Measurements from ENCODE around the gene ADGRV1.

ADGRV1 gene

GRCh38 chr5:90930756-90931431 lies 372.3 kb downstream of the ADGRV1 start:
- DNase-seq (ENCODE audit: low spot score), result no peak
- TF ChIP-seq CTCF (IDR thresholded peaks at IDR 0.05; ENCODE audit: borderline replicate concordance, control extremely low read depth, extremely low read depth, insufficient read depth, missing control alignments), result no peak
- in situ Hi-C loops (cut with MboI; ENCODE audit: low sequenced_read_pairs, unreplicated experiment), result loop anchor here (10.0 to 25.0 kb wide), 2 partner anchors 156 to 464 kb away; no protein-coding TSS in a partner anchor

GRCh38 chr5:90932052-90932699 lies 373.6 kb downstream of the ADGRV1 start:
- peak; percentile 71 for TF ChIP-seq CTCF (IDR thresholded peaks at IDR 0.05; ENCODE audit: borderline replicate concordance, control extremely low read depth, extremely low read depth, insufficient read depth, missing control alignments)
- peak; percentile 64 for DNase-seq (ENCODE audit: low spot score)
- in situ Hi-C loops (cut with MboI; ENCODE audit: low sequenced_read_pairs, unreplicated experiment), result loop anchor here (10.0 to 25.0 kb wide), 2 partner anchors 155 to 463 kb away; no protein-coding TSS in a partner anchor

GRCh38 chr5:90933298-90933697 lies 374.7 kb downstream of the ADGRV1 start:
- DNase-seq (ENCODE audit: low spot score), result no peak
- no peak for TF ChIP-seq CTCF (IDR thresholded peaks at IDR 0.05; ENCODE audit: borderline replicate concordance, control extremely low read depth, extremely low read depth, insufficient read depth, missing control alignments)
- in situ Hi-C loops (cut with MboI; ENCODE audit: low sequenced_read_pairs, unreplicated experiment), result loop anchor here (10.0 to 25.0 kb wide), 2 partner anchors 154 to 462 kb away; no protein-coding TSS in a partner anchor

GRCh38 chr5:90934091-90934719 lies 375.6 kb downstream of the ADGRV1 start:
- in situ Hi-C loops (cut with MboI; ENCODE audit: low sequenced_read_pairs, unreplicated experiment), result loop anchor here (10.0 to 25.0 kb wide), 2 partner anchors 153 to 461 kb away; no protein-coding TSS in a partner anchor
- DNase-seq (ENCODE audit: low spot score), result no peak
- TF ChIP-seq CTCF (IDR thresholded peaks at IDR 0.05; ENCODE audit: borderline replicate concordance, control extremely low read depth, extremely low read depth, insufficient read depth, missing control alignments), result no peak

GRCh38 chr5:90934738-90935137 lies 376.1 kb downstream of the ADGRV1 start:
- in situ Hi-C loops (cut with MboI; ENCODE audit: low sequenced_read_pairs, unreplicated experiment), result loop anchor here (10.0 to 25.0 kb wide), 2 partner anchors 153 to 460 kb away; no protein-coding TSS in a partner anchor
- TF ChIP-seq CTCF (IDR thresholded peaks at IDR 0.05; ENCODE audit: borderline replicate concordance, control extremely low read depth, extremely low read depth, insufficient read depth, missing control alignments), result no peak
- DNase-seq (ENCODE audit: low spot score), result no peak

- TF ChIP-seq CTCF (IDR thresholded peaks at IDR 0.05; ENCODE audit: borderline replicate concordance, control extremely low read depth, extremely low read depth, insufficient read depth, missing control alignments), result no peak
- in situ Hi-C loops (cut with MboI; ENCODE audit: low sequenced_read_pairs, unreplicated experiment), result loop anchor here (10.0 to 25.0 kb wide), 2 partner anchors 148 to 456 kb away; no protein-coding TSS in a partner anchor
- DNase-seq (ENCODE audit: low spot score), result no peak
Observed at GRCh38 chr5:90939211-90939610, 380.6 kb downstream of the ADGRV1 start.

Measured in GM13976 (cell line).